Measurements from ENCODE around the gene GULP1.

GULP1 gene

GRCh38 chr2:188305271-188305670 is 13.6 kb downstream of the GULP1 start:
- H3K27ac ChIP-seq, result no peak overlapping the region

GRCh38 chr2:188306271-188306670 is 14.6 kb downstream of the GULP1 start:
- no peak for TF ChIP-seq CTCF (conservative IDR thresholded peaks at IDR 0.05)
- no peak overlapping the region for H3K27ac ChIP-seq

More at GRCh38 chr2:188305271-188305670, 13.6 kb downstream of the GULP1 start:
- TF ChIP-seq CTCF (conservative IDR thresholded peaks at IDR 0.05), result no peak

GRCh38 chr2:188307850-188308283 is 16.2 kb downstream of the GULP1 start:
- no peak overlapping the region for H3K27ac ChIP-seq
- TF ChIP-seq CTCF (conservative IDR thresholded peaks at IDR 0.05), result no peak

- TF ChIP-seq CTCF (conservative IDR thresholded peaks at IDR 0.05), result no peak
- no peak overlapping the region for H3K27ac ChIP-seq
Measured at GRCh38 chr2:188308483-188308882, 16.8 kb downstream of the GULP1 start.

- H3K27ac ChIP-seq, result no peak overlapping the region
- no peak for TF ChIP-seq CTCF (conservative IDR thresholded peaks at IDR 0.05)
Measured at GRCh38 chr2:188309364-188309763, 17.7 kb downstream of the GULP1 start.

- no peak for TF ChIP-seq CTCF (conservative IDR thresholded peaks at IDR 0.05)
- no peak overlapping the region for H3K27ac ChIP-seq
Measured at GRCh38 chr2:188314314-188315054, 22.8 kb downstream of the GULP1 start.

- no peak overlapping the region for H3K27ac ChIP-seq
- no peak for TF ChIP-seq CTCF (conservative IDR thresholded peaks at IDR 0.05)
Measured at GRCh38 chr2:188315750-188316149, 24.1 kb downstream of the GULP1 start.
